ENCODE measurements around the gene IQSEC3. TPM values are rescaled to one million over a fixed set of nuclear protein-coding genes. Genes with fewer than 3 reads are reported as not detected.

The IQSEC3 gene
- total RNA-seq, 1 donor from 2014 or later = 1.1 TPM

DNA sequence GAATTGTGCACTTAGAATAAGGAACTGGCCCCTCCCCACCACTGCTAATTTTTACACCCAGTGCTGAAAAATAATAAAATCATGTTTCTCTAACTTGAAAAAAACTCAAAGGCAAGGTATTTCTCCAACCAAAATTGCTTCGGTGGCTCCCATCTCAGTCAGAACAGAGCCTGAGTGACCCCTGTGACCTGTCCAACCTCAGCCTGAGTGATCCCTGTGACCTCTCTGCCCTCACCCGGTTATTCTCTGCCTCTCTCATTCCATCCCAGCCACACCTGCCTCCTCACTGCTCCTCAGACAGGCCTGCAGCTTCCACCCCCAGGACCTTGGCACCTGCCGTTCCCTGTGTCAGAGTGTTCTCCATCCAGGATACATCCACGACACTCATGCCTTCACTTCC lies 142.2 kb downstream of the IQSEC3 start:
- TF ChIP-seq, protein P1, sequence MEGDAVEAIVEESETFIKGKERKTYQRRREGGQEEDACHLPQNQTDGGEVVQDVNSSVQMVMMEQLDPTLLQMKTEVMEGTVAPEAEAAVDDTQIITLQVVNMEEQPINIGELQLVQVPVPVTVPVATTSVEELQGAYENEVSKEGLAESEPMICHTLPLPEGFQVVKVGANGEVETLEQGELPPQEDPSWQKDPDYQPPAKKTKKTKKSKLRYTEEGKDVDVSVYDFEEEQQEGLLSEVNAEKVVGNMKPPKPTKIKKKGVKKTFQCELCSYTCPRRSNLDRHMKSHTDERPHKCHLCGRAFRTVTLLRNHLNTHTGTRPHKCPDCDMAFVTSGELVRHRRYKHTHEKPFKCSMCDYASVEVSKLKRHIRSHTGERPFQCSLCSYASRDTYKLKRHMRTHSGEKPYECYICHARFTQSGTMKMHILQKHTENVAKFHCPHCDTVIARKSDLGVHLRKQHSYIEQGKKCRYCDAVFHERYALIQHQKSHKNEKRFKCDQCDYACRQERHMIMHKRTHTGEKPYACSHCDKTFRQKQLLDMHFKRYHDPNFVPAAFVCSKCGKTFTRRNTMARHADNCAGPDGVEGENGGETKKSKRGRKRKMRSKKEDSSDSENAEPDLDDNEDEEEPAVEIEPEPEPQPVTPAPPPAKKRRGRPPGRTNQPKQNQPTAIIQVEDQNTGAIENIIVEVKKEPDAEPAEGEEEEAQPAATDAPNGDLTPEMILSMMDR (conservative IDR thresholded peaks at IDR 0.05) = no peak
- H3K27ac Mint-ChIP-seq (ENCODE audit: unreplicated experiment) = no peak overlapping the region
- no peaks in the 10 kb centered on the region for H3K36me3 Mint-ChIP-seq (ENCODE audit: low read depth)
- DNase-seq (ENCODE audit: low read depth, low spot score) = no peak
- H3K4me1 Mint-ChIP-seq = peaks cover 12% of the 10 kb centered on the region
- H3K27me3 Mint-ChIP-seq (ENCODE audit: low read depth) = peaks cover 53% of the 10 kb centered on the region
- no peaks in the 10 kb centered on the region for H3K9me3 Mint-ChIP-seq
- H3K4me3 Mint-ChIP-seq = no peak overlapping the region

DNA sequence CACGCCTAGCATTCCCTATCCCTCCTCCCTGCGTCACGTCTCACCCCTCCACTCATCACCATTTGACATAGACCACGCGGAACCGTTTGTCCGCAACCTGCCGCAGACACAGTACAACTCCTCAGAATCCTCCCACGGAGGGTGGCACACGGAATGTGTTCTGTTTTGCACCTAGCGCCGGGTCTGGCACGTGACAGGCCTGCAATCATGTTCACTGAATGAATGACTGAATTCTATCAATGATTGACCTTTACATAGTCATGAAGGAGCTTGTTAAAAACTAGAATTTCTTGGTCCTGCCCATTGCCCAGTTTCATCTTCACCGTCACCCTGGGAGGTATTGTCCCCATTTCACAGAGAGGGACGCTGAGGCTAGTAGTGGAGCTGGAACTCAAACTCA lies 142.7 kb downstream of the IQSEC3 start:
- no peak for DNase-seq (ENCODE audit: low read depth, low spot score)
- Mint-ChIP-seq H3K36me3 (ENCODE audit: low read depth) (no peaks in the 10 kb centered on the region), H3K4me3 (no peak overlapping the region), H3K27me3 (ENCODE audit: low read depth) (peaks cover 51% of the 10 kb centered on the region), H3K27ac (ENCODE audit: unreplicated experiment) (no peak overlapping the region), H3K9me3 (no peaks in the 10 kb centered on the region), H3K4me1 (peaks cover 9% of the 10 kb centered on the region)
- TF ChIP-seq, protein P1 (conservative IDR thresholded peaks at IDR 0.05) = no peak

GRCh38 chr12:209851-210250 lies 143.3 kb downstream of the IQSEC3 start:
- H3K4me3 Mint-ChIP-seq = no peak overlapping the region
- H3K36me3 Mint-ChIP-seq (ENCODE audit: low read depth) = no peaks in the 10 kb centered on the region
- DNase-seq (ENCODE audit: low read depth, low spot score) = no peak
- peaks cover 9% of the 10 kb centered on the region for H3K4me1 Mint-ChIP-seq
- H3K27me3 Mint-ChIP-seq (ENCODE audit: low read depth) = peaks cover 48% of the 10 kb centered on the region
- TF ChIP-seq, protein P1 (conservative IDR thresholded peaks at IDR 0.05) = no peak
- H3K27ac Mint-ChIP-seq (ENCODE audit: unreplicated experiment) = no peak overlapping the region
- H3K9me3 Mint-ChIP-seq = no peaks in the 10 kb centered on the region

DNA sequence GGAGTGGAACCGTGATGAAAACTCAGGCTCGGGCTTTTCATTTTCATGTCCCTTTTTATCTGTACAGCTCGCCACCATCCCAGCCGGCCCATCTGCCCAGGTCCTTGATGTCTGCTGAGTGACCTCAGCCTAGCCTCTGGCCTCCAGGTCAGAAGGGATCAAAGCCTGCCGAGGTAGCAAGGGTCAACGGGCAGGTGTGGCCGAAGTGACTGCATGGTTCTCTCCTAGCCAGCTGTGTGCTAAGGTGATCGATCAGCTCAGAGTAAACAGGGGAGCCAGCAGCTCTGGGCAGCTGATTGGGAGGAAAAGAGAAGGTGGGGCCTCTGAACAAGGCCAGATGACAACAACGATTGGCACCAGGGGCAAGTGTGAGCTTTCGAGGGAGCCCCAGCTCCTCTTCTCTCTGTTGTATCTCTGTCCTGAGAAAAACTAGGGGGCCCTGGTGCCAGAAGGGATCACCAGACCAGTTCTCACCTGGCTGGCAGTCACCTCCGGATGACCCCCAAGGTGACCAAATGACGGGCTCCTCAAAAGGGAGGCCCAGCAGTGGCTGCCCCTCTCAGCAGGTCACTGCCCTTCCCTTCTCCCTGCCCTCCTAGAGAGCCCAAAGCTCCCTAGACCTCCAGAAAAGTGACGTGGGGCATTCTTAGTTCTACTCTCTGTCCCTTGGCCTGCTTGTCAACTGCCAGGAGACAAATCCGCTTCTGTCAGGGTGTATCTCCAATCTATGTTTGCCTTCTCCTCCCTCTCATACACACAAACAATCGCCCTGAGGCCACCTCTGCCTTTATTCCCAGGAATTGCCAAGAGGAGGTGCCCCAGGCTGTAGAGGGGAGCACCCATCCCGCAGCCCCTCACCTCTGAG lies 143.9 kb downstream of the IQSEC3 start:
- TF ChIP-seq, protein P1 (conservative IDR thresholded peaks at IDR 0.05) = no peak
- H3K4me3 Mint-ChIP-seq = peak overlapping the region; percentile 16
- no peak for DNase-seq (ENCODE audit: low read depth, low spot score)
- no peak overlapping the region for H3K27ac Mint-ChIP-seq (ENCODE audit: unreplicated experiment)
- peaks cover 46% of the 10 kb centered on the region for H3K27me3 Mint-ChIP-seq (ENCODE audit: low read depth)
- H3K4me1 Mint-ChIP-seq = peaks cover 9% of the 10 kb centered on the region
- H3K36me3 Mint-ChIP-seq (ENCODE audit: low read depth) = no peaks in the 10 kb centered on the region
- no peaks in the 10 kb centered on the region for H3K9me3 Mint-ChIP-seq

DNA sequence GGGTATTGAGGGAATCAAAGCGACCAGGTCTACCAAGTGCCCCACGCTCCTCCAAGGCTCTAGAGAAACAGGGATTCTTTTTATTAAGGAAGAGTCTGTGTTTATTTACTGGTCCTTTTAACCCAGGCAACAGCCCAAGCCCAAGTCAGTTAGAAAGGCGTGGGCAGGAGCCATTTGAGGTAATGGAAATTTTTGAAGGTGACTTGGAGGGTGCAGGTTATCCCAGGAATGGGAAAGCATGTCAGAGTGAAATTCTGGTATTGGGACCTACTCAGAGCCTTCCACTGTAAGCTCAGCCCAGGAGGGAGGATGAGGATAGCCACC lies 144.5 kb downstream of the IQSEC3 start:
- H3K9me3 Mint-ChIP-seq = no peaks in the 10 kb centered on the region
- no peak for DNase-seq (ENCODE audit: low read depth, low spot score)
- H3K27me3 Mint-ChIP-seq (ENCODE audit: low read depth) = peaks cover 42% of the 10 kb centered on the region
- no peaks in the 10 kb centered on the region for H3K36me3 Mint-ChIP-seq (ENCODE audit: low read depth)
- H3K27ac Mint-ChIP-seq (ENCODE audit: unreplicated experiment) = no peak overlapping the region
- TF ChIP-seq, protein P1 (conservative IDR thresholded peaks at IDR 0.05) = no peak
- H3K4me1 Mint-ChIP-seq = peaks cover 9% of the 10 kb centered on the region
- H3K4me3 Mint-ChIP-seq = peak overlapping the region; percentile 16
